GM21529 (cell line): ENCODE data around the gene XXYLT1.

Source experiments
- ATAC-seq: cut with Tn5 transposase; IDR thresholded peaks from one replicate; pipeline ENCODE4 v1.9.1; 2021; ENCODE audit not compliant: unreplicated experiment

Gene XXYLT1

DNA sequence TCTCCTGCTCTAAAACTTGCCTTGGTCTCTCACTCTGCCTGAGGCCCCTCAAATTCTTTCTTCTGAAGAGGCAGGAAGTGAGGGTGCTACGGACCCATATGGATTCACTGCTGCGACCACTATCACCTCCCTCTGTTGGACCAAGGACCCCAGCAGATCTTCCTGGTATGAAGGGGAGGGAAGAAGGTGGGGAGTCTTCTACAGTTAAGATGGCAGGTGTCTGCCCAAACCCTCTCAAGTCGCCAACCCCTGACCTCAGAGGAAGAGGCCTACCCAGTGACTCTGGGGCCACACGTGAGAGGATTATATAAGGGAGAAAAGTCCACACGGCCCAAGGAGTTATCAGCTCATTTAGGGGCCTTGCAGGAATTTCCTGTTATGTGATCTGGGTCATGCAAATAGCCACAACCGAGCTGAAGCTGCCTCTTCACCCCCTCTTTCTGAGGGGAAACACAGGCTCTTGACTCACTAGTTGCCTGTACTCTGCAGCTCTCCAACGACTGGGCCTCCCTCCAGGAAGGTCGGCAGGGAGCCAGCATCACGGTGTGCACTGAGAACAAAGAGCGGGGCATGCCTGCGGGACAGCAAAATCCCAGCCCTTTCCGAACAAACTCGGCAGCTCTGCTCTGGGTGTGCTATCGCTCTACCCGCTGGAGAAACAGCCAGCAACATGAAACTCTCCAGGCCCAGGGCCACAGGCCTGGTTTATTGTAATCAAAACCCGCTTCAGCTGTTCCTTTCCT, 116.0 kb downstream of the XXYLT1 start:
- ATAC-seq, result no peak

DNA sequence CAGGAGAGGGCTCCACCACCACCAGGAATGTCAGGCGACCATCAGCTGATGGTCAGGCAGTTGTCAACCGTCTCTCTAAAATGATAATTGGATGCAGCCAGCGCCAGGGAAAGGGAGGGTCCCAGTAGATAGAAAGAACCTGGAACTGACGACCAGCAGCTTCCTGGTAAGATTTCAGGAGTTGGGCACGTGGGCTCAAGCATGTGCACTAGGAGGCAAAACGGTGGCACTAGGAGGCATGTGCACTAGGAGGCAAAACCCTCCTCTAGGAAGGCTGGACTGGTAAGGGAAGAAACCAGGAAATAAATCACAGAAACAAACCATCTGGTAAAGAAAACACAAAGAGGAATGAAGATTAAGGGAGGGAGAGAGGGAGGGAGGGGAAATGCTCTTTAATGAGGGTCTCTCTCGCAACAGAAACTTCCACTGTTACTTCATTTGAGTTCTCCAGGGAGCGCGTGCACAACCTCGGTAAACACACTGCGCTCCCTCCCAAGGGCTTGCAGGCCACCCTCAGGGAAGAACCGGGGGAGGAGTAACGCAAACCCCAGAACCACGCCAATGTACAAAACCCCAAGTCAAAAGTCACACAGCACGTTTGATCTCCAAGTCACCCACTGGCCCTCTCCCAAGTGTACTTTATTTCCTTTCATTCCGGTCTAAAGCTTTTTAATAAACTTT, 116.7 kb downstream of the XXYLT1 start:
- no peak for ATAC-seq

DNA sequence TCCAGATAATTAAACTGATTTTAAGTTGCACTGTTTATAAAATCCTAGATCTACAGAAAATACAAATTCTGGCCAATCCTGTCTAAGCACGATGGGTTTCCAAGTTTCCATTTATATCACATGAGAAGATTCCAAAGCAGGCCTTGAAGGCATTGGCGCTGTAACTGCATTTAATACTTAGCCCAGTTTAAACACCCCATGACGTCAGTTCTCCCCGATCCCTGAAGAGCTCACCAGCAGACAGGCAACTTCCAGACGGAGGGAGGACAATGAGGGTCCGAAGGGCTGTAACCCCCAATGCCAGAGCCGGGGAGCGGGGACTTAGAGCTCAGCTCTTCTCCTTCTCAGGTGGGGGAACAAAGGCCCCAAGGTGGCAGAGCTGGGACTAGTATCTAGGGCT, 117.3 kb downstream of the XXYLT1 start:
- no peak for ATAC-seq

DNA sequence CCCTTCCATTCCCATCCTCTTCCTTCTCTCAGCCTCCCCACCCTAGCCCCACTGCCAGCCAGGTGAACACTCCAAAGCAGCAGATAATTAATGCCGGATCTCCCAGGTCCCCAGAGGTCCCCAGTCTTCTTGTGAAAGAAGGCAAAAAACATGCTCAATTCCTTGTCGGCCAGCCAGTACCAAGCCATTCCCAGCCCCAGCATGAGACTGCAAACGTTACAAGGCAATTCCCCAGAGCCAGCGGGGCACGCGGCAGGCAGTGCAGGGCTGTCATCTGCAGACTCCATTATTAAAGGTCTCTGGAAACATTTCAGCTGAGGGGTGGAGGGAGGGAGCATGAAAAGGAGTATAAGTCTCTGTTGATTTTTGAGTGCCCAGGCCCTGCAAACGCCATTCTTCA, 117.8 kb downstream of the XXYLT1 start:
- no peak for ATAC-seq

DNA sequence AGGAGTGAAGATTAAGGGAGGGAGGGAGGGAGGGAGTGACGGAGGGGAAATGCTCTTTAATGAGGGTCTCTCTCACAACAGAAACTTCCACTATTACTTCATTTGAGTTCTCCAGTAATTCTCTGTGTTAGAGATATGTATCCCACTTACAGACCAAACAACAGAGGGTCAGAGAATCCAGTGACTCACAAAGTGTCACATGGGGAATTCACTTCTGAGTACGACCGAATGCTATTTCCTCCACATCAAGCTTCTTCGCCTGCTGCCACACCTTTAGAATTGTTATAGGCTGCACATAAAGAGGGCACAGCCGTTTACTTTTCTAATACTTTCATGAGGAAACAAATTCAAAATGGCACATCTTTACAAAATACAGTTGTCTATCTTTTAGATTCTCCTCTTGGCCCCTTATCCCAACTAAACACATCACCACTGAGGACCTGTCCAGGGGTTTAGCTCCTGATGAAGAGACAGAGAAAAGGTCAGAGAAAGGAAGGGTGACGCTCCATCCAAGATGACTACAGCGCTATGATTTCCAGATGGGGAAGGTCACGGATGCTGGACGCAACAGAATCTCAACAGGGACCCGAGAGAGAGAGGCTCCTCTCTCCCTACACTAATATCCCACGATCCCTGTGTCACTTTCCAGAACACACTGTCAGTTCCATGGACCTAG, 119.0 kb downstream of the XXYLT1 start:
- ATAC-seq, result no peak

DNA sequence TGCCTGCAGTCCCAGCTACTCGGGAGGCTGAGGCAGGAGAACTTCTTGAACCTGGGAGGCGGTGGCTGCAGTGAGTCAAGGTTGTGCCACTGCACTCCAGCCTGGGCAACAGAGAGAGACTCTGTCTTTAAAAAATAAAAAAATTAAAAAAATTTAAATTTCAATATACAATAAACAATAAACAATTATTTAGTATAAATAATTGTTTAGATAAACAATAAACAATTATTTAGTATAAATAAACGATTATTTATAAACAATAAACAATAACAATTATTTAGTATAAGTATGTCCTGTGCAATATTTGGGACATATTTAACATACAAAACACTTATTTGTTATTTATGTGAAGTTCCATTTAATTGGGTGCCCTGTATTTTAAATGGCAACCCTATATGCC, 119.6 kb downstream of the XXYLT1 start:
- no peak for ATAC-seq

DNA sequence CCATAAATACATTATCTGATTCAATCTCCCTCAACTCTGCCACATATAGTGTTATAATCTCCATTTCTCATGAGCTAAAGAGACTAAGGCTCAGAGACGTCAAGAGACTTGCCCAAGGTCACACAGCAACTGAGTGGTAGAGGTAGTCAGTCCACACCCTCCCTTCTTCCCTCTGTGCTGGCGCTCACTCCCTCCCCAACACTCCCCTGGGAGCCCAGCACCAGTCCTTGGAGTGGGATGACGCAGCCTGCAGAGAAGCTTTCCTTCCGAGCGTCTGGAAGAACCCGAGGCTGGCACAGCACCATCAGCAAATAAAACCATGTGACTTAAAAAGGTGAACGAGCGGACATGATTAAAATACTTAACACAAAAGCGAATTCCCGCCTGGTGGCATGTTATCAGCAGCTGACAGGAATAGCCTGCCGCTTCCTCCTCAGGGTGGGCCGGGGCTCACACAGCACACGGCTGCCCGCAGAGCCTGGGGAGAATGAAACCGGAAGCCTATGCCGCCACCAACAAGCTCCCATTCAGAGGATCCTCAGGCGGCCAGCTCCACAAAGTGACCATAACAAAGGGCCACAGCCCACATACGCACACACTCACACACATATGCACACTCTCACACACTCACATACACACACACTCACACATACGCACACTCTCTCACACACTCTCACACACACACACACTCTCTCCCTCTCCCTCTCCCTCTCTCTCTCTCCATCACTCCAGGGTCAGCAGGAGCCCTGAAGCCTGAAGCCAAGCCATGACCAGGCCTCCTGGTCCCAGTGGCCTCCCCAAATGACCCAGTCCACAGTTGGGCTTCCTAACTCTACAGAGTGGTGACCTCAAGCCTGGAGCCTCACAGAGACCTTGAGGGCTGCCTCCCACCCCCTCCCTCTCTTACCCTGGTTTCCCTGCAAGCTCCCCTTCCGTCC, 120.5 kb downstream of the XXYLT1 start:
- ATAC-seq, result peak; percentile 39

DNA sequence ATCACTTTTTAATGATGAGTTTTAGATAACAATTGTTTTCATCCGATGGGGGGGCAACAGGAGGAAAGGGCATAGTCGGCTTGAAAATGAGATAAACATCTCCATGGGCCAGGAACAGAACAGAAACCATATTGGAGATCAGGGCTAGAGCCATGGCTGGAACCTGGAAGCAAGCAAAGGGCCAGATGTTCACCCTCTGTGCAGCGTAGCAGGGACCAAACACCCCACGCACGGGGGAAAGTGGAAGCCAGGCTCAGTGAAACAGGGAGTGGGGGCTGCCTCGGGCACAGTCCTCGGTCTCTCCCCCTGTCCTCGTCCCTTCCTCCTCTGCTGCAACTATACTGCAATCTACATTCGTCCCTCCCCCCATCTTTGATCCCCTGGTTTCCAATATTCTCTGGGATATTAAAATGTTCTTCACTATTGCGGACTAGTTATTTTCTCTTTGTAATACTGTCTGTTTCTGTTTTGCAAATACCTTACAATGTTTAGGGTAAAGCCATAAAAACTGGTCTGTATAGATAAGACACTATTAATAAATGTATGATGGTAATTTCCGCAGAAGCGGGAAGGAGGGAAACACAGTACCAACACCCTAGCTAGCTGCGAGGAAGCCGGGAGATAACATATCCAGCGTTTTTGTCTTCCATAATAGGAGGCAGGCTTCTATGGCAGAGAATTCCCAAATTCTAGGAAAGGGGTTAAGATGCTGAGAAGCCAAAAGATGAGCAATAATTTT, 121.5 kb downstream of the XXYLT1 start:
- ATAC-seq, result no peak

DNA sequence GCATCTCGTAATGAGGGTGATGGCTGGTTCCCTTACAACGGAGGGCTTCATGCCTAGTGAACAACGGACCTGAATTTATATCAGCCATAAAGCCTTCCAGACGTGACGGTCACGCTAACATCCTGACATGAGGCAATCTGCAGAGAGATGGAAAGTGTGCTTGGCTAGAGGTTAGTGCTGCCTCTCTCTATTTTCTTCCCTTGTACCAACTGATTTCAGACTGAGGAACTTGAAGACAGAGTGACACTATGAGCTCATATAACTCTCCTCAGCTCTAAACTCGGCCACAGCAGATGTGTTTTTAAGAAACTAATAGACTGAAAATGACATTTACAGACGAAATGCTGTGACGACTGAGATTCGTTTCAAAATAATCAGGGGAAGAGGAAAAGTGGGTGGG, 122.4 kb downstream of the XXYLT1 start:
- ATAC-seq, result no peak

DNA sequence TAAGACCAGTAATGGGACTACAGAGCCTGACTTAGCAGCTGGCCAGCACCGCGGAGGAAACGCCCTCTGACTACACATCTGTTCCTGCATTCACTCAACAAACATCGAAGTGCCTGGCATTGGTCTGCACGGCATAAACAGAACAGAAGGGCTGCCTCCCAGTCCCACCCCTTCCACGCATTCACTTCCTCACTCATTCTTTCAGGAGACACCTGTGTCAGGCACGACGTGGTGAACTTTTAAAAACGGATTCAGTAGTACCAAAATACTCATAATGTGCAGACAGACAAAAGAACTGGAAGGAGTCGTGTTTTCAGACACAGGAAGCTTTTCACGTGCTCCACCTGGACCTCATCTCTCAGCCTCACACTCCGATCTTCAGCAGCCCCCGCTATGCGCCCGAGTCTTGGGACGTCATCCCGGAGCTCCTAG, 123.3 kb downstream of the XXYLT1 start:
- ATAC-seq, result peak; percentile 85

DNA sequence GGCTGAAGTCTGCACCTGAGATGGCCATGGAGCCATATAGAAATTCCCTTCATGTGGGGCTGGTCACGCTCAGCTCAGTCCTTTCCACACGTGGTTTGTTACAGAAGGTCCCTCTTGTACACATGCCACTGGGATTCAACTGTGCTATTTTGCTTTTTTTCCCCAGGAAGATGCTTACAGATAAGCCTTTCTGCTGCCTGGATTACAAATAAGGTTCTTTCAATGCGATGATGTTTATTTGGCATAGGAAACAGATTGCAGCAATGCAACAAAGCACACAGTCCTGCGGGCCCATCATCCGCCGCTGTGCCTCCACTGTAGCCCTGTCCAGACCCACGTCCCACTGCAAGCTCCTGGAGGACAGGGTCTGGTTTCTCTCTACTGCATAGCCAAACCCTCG, 124.8 kb downstream of the XXYLT1 start:
- no peak for ATAC-seq

DNA sequence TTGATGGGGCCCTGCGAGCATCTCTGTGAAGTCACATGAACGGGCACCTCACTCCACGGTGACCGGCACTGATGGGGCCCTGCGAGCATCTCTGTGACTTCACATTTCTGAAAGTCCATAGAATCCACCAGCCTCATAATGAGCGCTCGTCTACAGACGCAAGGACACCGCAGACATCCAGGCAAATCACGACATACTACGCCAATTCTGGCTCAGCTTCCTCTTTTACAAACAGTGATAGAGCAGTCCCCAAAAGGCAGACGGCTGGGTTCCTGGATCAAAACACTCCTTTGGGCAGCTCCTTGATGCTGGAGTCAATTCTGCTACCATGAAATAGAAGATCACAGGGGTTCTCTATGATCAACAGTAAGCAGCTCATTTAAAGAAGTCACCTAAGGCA, 125.4 kb downstream of the XXYLT1 start:
- ATAC-seq, result no peak

DNA sequence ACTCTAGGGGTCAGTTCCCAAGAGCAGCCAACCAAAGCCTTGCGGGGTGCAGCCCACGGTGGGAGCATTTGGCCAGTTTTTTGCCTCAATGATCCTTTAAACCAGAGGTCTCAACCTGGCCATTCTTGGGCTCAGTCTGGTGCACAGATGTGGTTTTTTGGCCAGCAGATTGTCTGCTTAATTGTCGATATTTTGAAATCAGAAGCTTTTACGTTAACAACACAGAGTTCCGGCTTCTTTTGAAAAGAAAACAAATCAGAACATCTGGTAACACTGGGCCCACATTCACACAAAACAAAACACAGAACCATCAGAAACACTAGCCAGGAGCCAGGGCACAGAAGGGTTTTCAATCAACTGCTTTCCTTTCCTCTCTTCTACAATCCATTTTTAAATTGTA, 127.7 kb downstream of the XXYLT1 start:
- no peak for ATAC-seq

DNA sequence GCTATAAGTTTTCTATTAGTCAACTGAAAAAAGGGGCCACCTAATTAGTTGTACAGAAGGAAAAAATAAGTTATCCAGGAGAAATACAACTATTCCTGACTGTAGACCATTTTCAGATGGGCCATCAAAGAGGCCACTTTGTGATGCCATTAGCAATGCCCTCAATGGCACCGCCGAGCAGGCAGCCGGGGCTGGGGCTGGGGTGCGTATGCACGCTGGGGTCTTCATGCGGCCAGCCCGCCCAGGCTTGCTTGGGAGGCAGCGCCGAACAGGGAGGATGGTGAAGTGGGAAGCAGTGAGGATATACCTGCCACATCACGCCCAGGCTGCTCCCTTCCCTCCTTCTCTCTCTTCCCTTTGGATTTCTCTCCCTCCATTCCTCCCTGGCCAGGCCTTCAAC, 128.4 kb downstream of the XXYLT1 start:
- no peak for ATAC-seq

DNA sequence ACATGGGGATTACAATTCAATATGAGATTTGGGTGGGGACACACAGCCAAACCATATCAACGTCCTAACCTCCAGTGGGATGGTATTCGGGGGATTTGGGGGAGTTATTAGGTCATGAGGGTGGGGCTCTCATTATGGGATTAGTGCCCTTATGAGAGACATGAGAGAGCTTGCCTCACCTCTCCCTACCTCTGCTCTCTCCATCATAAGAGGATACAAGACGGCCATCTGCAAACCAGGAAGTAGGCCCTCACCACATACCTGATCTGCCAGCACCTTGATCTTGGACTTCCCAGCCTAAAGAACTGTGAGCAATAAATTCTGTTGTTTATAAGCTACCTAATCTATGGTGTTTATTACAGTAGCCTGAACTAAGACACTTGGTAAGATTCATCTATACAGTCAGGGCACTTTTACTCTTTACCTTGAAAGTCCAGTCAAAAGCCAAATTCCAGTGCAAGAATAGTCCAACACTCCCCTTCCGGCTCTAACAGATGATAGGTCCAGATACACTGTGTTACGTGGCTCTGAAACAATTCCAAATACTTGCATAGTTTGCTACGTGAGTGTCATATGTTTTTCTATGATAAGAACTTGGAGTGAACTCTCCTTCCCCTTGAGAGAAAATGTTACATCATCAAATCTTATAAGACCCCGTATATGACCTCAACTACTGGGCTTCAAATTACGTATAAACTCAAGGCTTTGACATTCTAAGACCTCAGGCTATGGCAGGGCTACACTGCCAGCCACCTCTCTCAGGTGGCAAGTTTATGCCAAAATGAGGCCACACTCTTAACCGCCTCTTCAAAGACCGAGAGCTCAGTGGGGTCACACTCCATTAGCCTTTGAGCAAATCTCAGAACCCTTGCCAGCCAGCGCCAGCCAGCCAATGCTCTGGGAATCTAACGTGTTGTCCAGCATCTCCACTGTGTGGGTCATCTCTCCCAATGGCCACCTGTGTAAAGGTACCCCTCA, 129.9 kb downstream of the XXYLT1 start:
- ATAC-seq, result no peak

DNA sequence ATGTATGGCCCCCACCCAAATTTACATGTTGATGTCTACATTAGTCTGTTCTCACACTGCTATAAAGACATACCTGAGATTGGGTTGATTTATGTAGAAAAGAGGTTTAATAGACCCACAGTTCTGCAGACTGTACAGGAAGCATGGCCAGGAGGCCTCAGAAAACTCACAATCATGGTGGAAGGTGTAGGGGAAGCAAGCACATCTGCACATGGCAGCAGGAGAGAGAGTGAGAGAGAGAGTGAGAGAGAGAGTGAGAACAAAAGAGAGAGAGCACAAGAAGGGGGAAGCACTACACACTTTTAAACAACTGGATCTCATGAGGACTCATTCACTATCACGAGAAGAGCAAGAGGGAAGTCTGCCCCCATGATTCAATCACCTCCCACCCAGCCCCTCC, 130.5 kb downstream of the XXYLT1 start:
- ATAC-seq, result no peak

DNA sequence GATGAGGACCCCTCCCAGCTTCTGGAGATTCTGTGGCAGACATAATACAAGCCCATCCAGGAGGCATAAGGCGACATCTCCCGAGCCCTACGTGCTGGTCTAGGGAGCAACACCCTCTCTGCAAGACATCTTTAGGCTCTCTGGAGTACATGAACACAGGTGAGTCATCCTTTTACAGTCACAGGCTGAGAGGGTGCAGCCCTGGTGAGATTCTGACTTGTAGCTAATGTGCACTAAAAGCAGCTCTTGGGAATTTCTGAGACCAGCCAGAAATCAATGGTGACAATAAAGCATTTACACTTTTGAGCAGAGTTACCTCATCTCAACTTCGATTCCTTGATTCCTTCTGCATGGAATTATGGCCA, 131.1 kb downstream of the XXYLT1 start:
- no peak for ATAC-seq

DNA sequence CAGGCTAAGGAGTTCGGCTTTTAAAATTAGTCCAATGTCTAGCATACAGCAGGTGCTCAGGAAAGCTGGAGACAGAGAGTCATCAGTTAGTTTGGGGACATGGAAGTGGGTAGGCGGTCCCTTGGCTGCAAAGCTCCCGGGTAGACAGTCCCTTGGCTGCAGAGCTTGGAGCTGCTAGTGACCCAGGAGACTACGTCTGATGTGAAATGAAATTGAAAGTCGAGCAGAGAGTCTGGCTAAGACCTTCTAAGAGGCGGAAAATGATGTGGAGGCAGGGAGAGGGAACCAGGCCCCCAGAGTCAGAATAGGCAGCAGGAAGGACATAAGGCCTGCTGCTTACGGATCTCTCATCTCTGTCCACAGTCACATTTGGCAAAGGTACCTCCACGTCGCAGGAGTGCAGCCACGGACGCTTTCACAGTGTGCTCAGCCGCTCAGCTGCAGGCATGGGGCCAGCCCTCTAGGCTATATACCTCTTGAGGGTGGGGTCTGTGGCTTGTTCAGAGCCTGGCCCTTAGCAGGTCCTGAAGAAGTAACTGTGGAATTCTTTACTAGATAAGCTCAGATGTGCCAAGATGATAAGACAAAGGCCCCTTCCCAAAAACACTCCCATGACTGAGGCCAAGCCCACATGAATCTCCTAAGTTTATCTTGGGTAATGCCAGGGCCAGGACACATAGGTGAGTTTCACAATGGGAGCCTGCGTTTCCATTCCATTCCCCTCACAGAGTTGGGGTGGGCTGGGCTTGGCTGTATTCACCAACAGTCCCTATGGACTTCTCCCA, 131.7 kb downstream of the XXYLT1 start:
- peak; percentile 91 for ATAC-seq
